ENCODE data around the gene PPHLN1. TPM values are rescaled to one million over a fixed set of nuclear protein-coding genes. Genes with fewer than 3 reads are reported as not detected.
A peak's percentile ranks its signal among the peaks of the same experiment; 100 is the strongest.

PPHLN1 gene
- total and polyA plus RNA-seq, 2 of the 8 experiments (the other 6 are each of a cell fraction or from before 2014, with no cell fraction given), result 34.3 to 71.6 TPM

DNA sequence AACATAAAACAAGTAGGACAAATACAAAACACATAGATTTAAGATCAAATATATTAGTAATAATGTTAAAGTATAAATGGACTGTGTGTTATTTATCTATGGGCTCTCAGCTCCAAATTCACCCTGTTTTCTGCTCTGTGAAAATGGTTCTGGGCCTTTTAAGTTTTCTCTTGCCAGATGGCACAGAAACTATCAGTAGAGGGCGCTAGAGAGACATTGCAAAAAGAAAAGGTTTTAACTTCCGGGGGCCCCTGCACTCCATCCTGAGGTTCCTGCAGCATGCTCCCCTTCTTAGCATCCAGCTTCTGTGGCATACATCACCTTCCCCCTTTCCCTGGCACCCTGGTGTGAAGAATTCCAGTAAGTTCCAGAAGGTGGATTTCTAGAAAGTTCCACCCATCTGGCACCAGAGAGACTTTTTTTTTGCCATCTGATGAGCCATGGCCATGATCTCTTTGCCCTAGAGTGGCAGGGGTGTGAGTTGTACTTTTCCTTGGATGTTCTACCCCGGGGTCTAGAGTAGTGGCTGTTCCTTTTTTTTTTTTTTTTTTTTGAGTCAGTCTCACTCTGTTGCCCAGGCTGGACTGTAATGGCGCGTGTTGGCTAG lies 29.4 kb upstream of the PPHLN1 start:
- Histone ChIP-seq H2BK5ac (ENCODE audit: low read depth, low read length) (no peak overlapping the region), H2BK120ac (replicated peaks; ENCODE audit: low read depth, low read length) (no peak overlapping the region), H2BK12ac (ENCODE audit: low read depth, low read length) (no peak overlapping the region), H3K4ac (replicated peaks; ENCODE audit: insufficient read length, low read depth, low read length) (no peak overlapping the region), H3K23ac (ENCODE audit: insufficient read length) (no peak overlapping the region), H3K56ac (replicated peaks; ENCODE audit: insufficient read length, low read depth, low read length) (no peak overlapping the region), H3K9ac (replicated peaks in 1 of 4; ENCODE audit: extremely low read depth in 1 of 4, low read depth in 3 of 4, low read length in 3 of 4) (no peak overlapping the region), H3K4me1 (replicated peaks in 1 of 4; ENCODE audit: control insufficient read depth in 3 of 4, insufficient read depth in 4 of 4, low read length in 3 of 4) (no peaks in the 10 kb centered on the region), H3K9me3 (ENCODE audit: insufficient read depth in 2 of 2, low read depth in 1 of 2, low read length in 1 of 2) (peaks cover 6% of the 10 kb centered on the region in 2 experiments; a peak in 3 of 4 replicates), H3K23me2 (ENCODE audit: low read depth, low read length) (no peaks in the 10 kb centered on the region), H3K79me1 (ENCODE audit: low read depth, low read length) (no peaks in the 10 kb centered on the region), H2AFZ (ENCODE audit: low read length) (no peak overlapping the region), H3K79me2 (ENCODE audit: control insufficient read depth in 1 of 2, insufficient read depth in 2 of 2, low read length in 2 of 2) (no peaks in the 10 kb centered on the region), H3K27ac (ENCODE audit: low read depth, low read length) (no peak overlapping the region), H2BK15ac (ENCODE audit: low read length) (no peak overlapping the region), H4K91ac (replicated peaks; ENCODE audit: insufficient read length, low read length) (no peak overlapping the region), H3K14ac (ENCODE audit: insufficient read length) (no peak overlapping the region), H3K4me3 (ENCODE audit: extremely low read depth in 1 of 4, insufficient read depth in 2 of 4, low read depth in 3 of 4, low read length in 4 of 4) (no peak overlapping the region), H2BK20ac (ENCODE audit: low read length) (no peak overlapping the region), H4K5ac (ENCODE audit: insufficient read length, low read depth, low read length) (no peak overlapping the region), H4K8ac (ENCODE audit: extremely low read depth, insufficient read depth, low read length) (no peak overlapping the region), H4K20me1 (replicated peaks in 1 of 2; ENCODE audit: control insufficient read depth in 1 of 2, insufficient read depth in 2 of 2, low read length in 2 of 2) (no peaks in the 10 kb centered on the region), H3K36me3 (ENCODE audit: control insufficient read depth in 2 of 4, insufficient read depth in 4 of 4, low read length in 3 of 4) (no peaks in the 10 kb centered on the region), H3K4me2 (ENCODE audit: insufficient read depth in 1 of 2, low read depth in 2 of 2, low read length in 2 of 2) (no peak overlapping the region), H3K27me3 (replicated peaks in 1 of 4; ENCODE audit: control insufficient read depth in 3 of 4, extremely low read depth in 1 of 4, insufficient read depth in 3 of 4, low read length in 3 of 4) (no peaks in the 10 kb centered on the region), H3K18ac (ENCODE audit: extremely low read depth, low read length) (no peak overlapping the region), H2AK5ac (ENCODE audit: low read depth, low read length) (no peak overlapping the region)
- ChIA-PET POLR2A (ENCODE audit: partially characterized antibody) (interaction anchor here (0.6 kb wide), 1 partner anchor 182 kb away, joined by 3 read pairs; no protein-coding TSS in a partner anchor), CTCF (ENCODE audit: partially characterized antibody) (interaction anchor here (0.6 to 2.4 kb wide), 16 partner anchors 11 to 168 kb away, joined by 3 to 9 read pairs (median 3); no protein-coding TSS in a partner anchor)
- DNase-seq (ENCODE audit: low read depth in 1 of 2, low spot score in 2 of 2), result peak in 1 of 2 experiments; percentile 54
- TF ChIP-seq, protein P1, sequence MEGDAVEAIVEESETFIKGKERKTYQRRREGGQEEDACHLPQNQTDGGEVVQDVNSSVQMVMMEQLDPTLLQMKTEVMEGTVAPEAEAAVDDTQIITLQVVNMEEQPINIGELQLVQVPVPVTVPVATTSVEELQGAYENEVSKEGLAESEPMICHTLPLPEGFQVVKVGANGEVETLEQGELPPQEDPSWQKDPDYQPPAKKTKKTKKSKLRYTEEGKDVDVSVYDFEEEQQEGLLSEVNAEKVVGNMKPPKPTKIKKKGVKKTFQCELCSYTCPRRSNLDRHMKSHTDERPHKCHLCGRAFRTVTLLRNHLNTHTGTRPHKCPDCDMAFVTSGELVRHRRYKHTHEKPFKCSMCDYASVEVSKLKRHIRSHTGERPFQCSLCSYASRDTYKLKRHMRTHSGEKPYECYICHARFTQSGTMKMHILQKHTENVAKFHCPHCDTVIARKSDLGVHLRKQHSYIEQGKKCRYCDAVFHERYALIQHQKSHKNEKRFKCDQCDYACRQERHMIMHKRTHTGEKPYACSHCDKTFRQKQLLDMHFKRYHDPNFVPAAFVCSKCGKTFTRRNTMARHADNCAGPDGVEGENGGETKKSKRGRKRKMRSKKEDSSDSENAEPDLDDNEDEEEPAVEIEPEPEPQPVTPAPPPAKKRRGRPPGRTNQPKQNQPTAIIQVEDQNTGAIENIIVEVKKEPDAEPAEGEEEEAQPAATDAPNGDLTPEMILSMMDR (IDR thresholded peaks at IDR 0.05; ENCODE audit: control extremely low read depth in 1 of 3, insufficient read depth in 1 of 3, low read depth in 1 of 3, low read length in 3 of 3), result peak in 2 of 3 experiments; percentile 51 to 52; a peak in 2 of 4 replicates
- TF ChIP-seq RXRA (IDR thresholded peaks at IDR 0.05; ENCODE audit: insufficient read depth, low read depth, low read length) (no peak), RAD21 (IDR thresholded peaks at IDR 0.05 in 1 of 2, conservative IDR thresholded peaks at IDR 0.05 in 1 of 2; ENCODE audit: low read depth in 2 of 2, low read length in 2 of 2) (peak; percentile 41 to 60; a peak in 3 of 4 replicates)
- WGBS, 2 experiments (ENCODE audit: extremely low coverage in 1 of 2, insufficient coverage in 1 of 2, insufficient read length in 1 of 2, insufficient replicate concordance in 2 of 2, low coverage in 1 of 2, low lambda C conversion rate in 2 of 2, missing lambda C conversion rate in 1 of 2), result 75% methylated on average over 3 of the region's 5 CpGs; no CpG with 5 or more reads in 1 of the 2 experiments
- no peak for FAIRE-seq

All from H1 (cell line).